A549 (cell line): Measurements from ENCODE around the gene AURKA.

Experiments used
- ATOH8 ChIP-seq: fragments of 250-450 bp; sonication (Bioruptor Pico); IDR thresholded peaks from 2 replicates; pipeline ENCODE4 v1.5.0; 2020; ENCODE audit warnings: low read depth, mild to moderate bottlenecking, moderate library complexity
- BCL3 ChIP-seq: fragments of >200 bp; sonication (Bioruptor Twin); formaldehyde crosslinking; IDR thresholded peaks from 3 replicates; pipeline ENCODE4 v1.6.1; 2016
- CTCF ChIP-seq: fragments of >200 bp; sonication (Bioruptor Twin); formaldehyde crosslinking; IDR thresholded peaks from 3 replicates; pipeline ENCODE4 v1.5.1; 2016
- ELK1 ChIP-seq: fragments of 150-350 bp; IDR thresholded peaks from 2 replicates; pipeline ENCODE4 v1.6.1; 2014; ENCODE audit warnings: low read depth, mild to moderate bottlenecking, low read length
- HDAC2 ChIP-seq: fragments of 200-600 bp; sonication (generic); IDR thresholded peaks from 2 replicates; pipeline ENCODE4 v1.6.1; 2016
- HMGXB4 ChIP-seq: fragments of 250-450 bp; sonication (Bioruptor Pico); IDR thresholded peaks from 2 replicates; pipeline ENCODE4 v1.5.0; 2021; ENCODE audit warnings: mild to moderate bottlenecking, moderate library complexity, borderline replicate concordance
- MAX ChIP-seq: IDR thresholded peaks from 2 replicates; pipeline ENCODE4 v1.6.1; 2012
- NFE2L2 ChIP-seq: fragments of 150-350 bp; conservative IDR thresholded peaks from 2 replicates; pipeline ENCODE4 v1.6.1; 2014; ENCODE audit warnings: low read length
- POLR2A ChIP-seq: IDR thresholded peaks from 2 replicates; pipeline ENCODE4 v1.6.1; 2012; ENCODE audit warnings: mild to moderate bottlenecking, low read length
- POLR2AphosphoS2 ChIP-seq: conservative IDR thresholded peaks from 2 replicates; pipeline ENCODE4 v1.6.1; 2012; ENCODE audit warnings: low read length, improper control_type of control experiment, inconsistent platforms
- RAD21 ChIP-seq, 2 experiments: fragments of >200 bp in 1 of 2; sonication (Bioruptor Twin) in 1 of 2; formaldehyde crosslinking in 1 of 2; IDR thresholded peaks in 1 of 2; conservative IDR thresholded peaks in 1 of 2; 2 replicates in 1 of 2; 3 replicates in 1 of 2; pipeline ENCODE4 v1.6.1; 2012 to 2018; ENCODE audit warnings: inconsistent platforms in 1 of 2
- REST ChIP-seq: fragments of 200-600 bp; sonication (generic); IDR thresholded peaks from 2 replicates; pipeline ENCODE4 v1.6.1; 2016; ENCODE audit warnings: antibody characterized with exemption, mild to moderate bottlenecking, moderate library complexity
- RFX5 ChIP-seq: fragments of 450-650 bp; IDR thresholded peaks from 2 replicates; pipeline ENCODE4 v1.7.1; 2014; ENCODE audit warnings: antibody characterized with exemption, mild to moderate bottlenecking, moderate library complexity

- TF ChIP-seq HMGXB4 (CRISPR knock-in tag) (no peak), CTCF (peak; percentile 75), RFX5 (no peak), MAX (no peak), ELK1 (no peak), NFE2L2 (no peak), BCL3 (no peak), POLR2AphosphoS2 (no peak), REST (no peak), RAD21 (conservative IDR thresholded peaks at IDR 0.05 in 1 of 2, IDR thresholded peaks at IDR 0.05 in 1 of 2) (peak; percentile 48 to 53; a peak in 3 of 5 replicates), ATOH8 (CRISPR knock-in tag) (no peak), POLR2A (no peak), HDAC2 (no peak)
Measured at GRCh38 chr20:56400001-56400640, 8.1 kb upstream of the AURKA start.
